HCT116 (cell line): ENCODE results near the gene GABPA. TPM values are rescaled to one million over a fixed set of nuclear protein-coding genes. Genes with fewer than 3 reads are reported as not detected.

Experiments
- ATAC-seq: fragments of 200-7000 bp; cut with Tn5 transposase; 2 replicates; pipeline ENCODE4 v1.9.1; 2020; ENCODE audit warnings: mild to moderate bottlenecking, moderate library complexity
- BruUV-seq: library from RNA; stranded (reverse); fragments of 400-500 nt; replicated peaks from 2 replicates; lab custom pipeline; 2021; lab: Mats Ljungman, UMichigan
- CTCF ChIA-PET: fragments of 300-600 bp; sonication (Branson Sonifier 250); formaldehyde crosslinking; loops from one replicate; lab custom pipeline; 2021; ENCODE audit warnings: antibody characterized with exemption; lab: Charles Lee
- POLR2A ChIA-PET: fragments of 300-600, 350-600 bp; sonication (Branson Sonifier 250); formaldehyde crosslinking; loops from one replicate; lab custom pipeline; 2021; ENCODE audit warnings: antibody characterized with exemption; lab: Charles Lee
- RAD21 ChIA-PET, 2 experiments: fragments of 300-600 bp; sonication (Branson Sonifier 250); formaldehyde crosslinking; loops; one replicate each; lab custom pipeline; 2023; ENCODE audit warnings: low total read pairs in 2 of 2; ENCODE audit not compliant: uncharacterized antibody in 2 of 2, unreplicated experiment in 2 of 2, low non-redundant PET in 1 of 2; lab: Charles Lee
- DNase-seq: peaks from one replicate; pipeline ENCODE4 v3.0.0-alpha.2; 2010; ENCODE audit warnings: low read depth, low spot score
- H2AFZ ChIP-seq: fragments of 200-600 bp; shearing (Covaris generic), sonication (generic); 2 replicates; pipeline ENCODE4 v1.6.1; 2017; ENCODE audit warnings: low read depth, mixed run types, mixed read lengths, antibody characterized with exemption, low read length; ENCODE audit not compliant: poor library complexity, severe bottlenecking
- H3K27ac ChIP-seq: 2 replicates; pipeline ENCODE4 v1.5.1; 2012; ENCODE audit warnings: low read depth, low read length
- H3K27me3 ChIP-seq: fragments of 200-600 bp; sonication (generic); 2 replicates; pipeline ENCODE4 v1.6.1; 2016; ENCODE audit warnings: mixed run types, low read length, mixed read lengths; ENCODE audit not compliant: insufficient read depth
- H3K36me3 ChIP-seq, 2 experiments: fragments of 200-500 bp in 1 of 2; fragments of 200-600 bp in 1 of 2; sonication (Bioruptor generic) in 1 of 2; sonication (generic) in 1 of 2; 2 replicates each; pipeline versions ENCODE4 v1.5.1 to v1.6.1; 2014 to 2016; ENCODE audit warnings: low read length in 2 of 2, inconsistent platforms in 1 of 2, mixed read lengths in 1 of 2, mixed run types in 1 of 2; ENCODE audit not compliant: insufficient read depth in 2 of 2, control insufficient read depth in 1 of 2
- H3K4me1 ChIP-seq, 2 experiments: fragments of 200-600 bp in 1 of 2; sonication (generic) in 1 of 2; 2 replicates each; pipeline versions ENCODE4 v1.5.1 to v1.6.1; 2012 to 2017; ENCODE audit warnings: low read length in 2 of 2, inconsistent platforms in 1 of 2, mild to moderate bottlenecking in 1 of 2, mixed read lengths in 1 of 2, mixed run types in 1 of 2, moderate library complexity in 1 of 2; ENCODE audit not compliant: insufficient read depth in 2 of 2, control insufficient read depth in 1 of 2
- H3K4me2 ChIP-seq: fragments of 200-600 bp; sonication (generic); 2 replicates; pipeline ENCODE4 v1.6.1; 2017; ENCODE audit warnings: mixed run types, low read length, mixed read lengths
- H3K4me3 ChIP-seq, 2 experiments: fragments of 200-600 bp in 1 of 2; sonication (generic) in 1 of 2; replicated peaks in 1 of 2; 2 replicates each; pipeline ENCODE4 v1.5.1; 2011 to 2016; ENCODE audit warnings: low read length in 2 of 2, control low read depth in 1 of 2, low read depth in 1 of 2, mild to moderate bottlenecking in 1 of 2, mixed read lengths in 1 of 2, mixed run types in 1 of 2
- H3K79me2 ChIP-seq: fragments of 200-600 bp; sonication (generic); 2 replicates; pipeline ENCODE4 v1.6.1; 2017; ENCODE audit warnings: mild to moderate bottlenecking, mixed run types, low read length, moderate library complexity, mixed read lengths; ENCODE audit not compliant: insufficient read depth
- H3K9ac ChIP-seq: fragments of 200-600 bp; sonication (generic); 2 replicates; pipeline ENCODE4 v1.6.1; 2016; ENCODE audit warnings: low read length, mixed read lengths
- H3K9me2 ChIP-seq: fragments of 200-600 bp; sonication (generic), shearing (Covaris generic); 2 replicates; pipeline ENCODE4 v1.6.1; 2017; ENCODE audit warnings: mixed run types, mild to moderate bottlenecking, moderate library complexity; ENCODE audit not compliant: insufficient read depth
- H3K9me3 ChIP-seq, 2 experiments: fragments of 200-500 bp in 1 of 2; fragments of 200-600 bp in 1 of 2; sonication (Bioruptor generic) in 1 of 2; sonication (generic) in 1 of 2; 2 replicates each; pipeline ENCODE4 v1.6.1; 2014 to 2017; ENCODE audit warnings: low read length in 2 of 2, mixed read lengths in 2 of 2, inconsistent platforms in 1 of 2, low read depth in 1 of 2, mild to moderate bottlenecking in 1 of 2, mixed run types in 1 of 2, moderate library complexity in 1 of 2; ENCODE audit not compliant: control insufficient read depth in 1 of 2, insufficient read depth in 1 of 2
- H4K20me1 ChIP-seq: fragments of 200-600 bp; sonication (generic), shearing (Covaris generic); 2 replicates; pipeline ENCODE4 v1.6.1; 2017; ENCODE audit warnings: mixed run types, mild to moderate bottlenecking, moderate library complexity; ENCODE audit not compliant: insufficient read depth
- CEBPB ChIP-seq: IDR thresholded peaks from 2 replicates; pipeline ENCODE4 v1.6.1; 2012; ENCODE audit warnings: low read depth
- EGR1 ChIP-seq: IDR thresholded peaks from 2 replicates; pipeline ENCODE4 v1.6.1; 2012; ENCODE audit warnings: low read depth
- ELF1 ChIP-seq: IDR thresholded peaks from 2 replicates; pipeline ENCODE4 v1.6.1; 2012; ENCODE audit warnings: low read depth, borderline replicate concordance
- EZH2 ChIP-seq: fragments of 200-600 bp; sonication (generic); IDR thresholded peaks from 2 replicates; pipeline ENCODE4 v1.6.1; 2017; ENCODE audit warnings: antibody characterized with exemption, mixed run types
- EZH2phosphoT487 ChIP-seq: fragments of 200-600 bp; IDR thresholded peaks from 2 replicates; pipeline ENCODE4 v1.6.1; 2018; ENCODE audit warnings: antibody characterized with exemption, borderline replicate concordance
- FOSL1 ChIP-seq: IDR thresholded peaks from 2 replicates; pipeline ENCODE4 v1.6.1; 2012; ENCODE audit warnings: low read depth
- JUND ChIP-seq: IDR thresholded peaks from 2 replicates; pipeline ENCODE4 v1.6.1; 2012
- POLR2A ChIP-seq: IDR thresholded peaks from 2 replicates; pipeline ENCODE4 v1.7.0; 2011; ENCODE audit warnings: borderline replicate concordance; ENCODE audit not compliant: insufficient read depth, insufficient read length; ENCODE audit errors: extremely low read depth
- POLR2AphosphoS5 ChIP-seq: IDR thresholded peaks from 2 replicates; pipeline ENCODE4 v1.6.1; 2011; ENCODE audit warnings: mild to moderate bottlenecking, low read depth, low read length, moderate library complexity
- RAD21 ChIP-seq: IDR thresholded peaks from 2 replicates; pipeline ENCODE4 v1.6.1; 2012; ENCODE audit warnings: low read depth, mild to moderate bottlenecking
- SIN3A ChIP-seq: IDR thresholded peaks from 2 replicates; pipeline ENCODE4 v1.6.1; 2012; ENCODE audit warnings: low read depth
- SRF ChIP-seq: IDR thresholded peaks from 2 replicates; pipeline ENCODE4 v1.6.1; 2012; ENCODE audit warnings: low read depth
- TCF7L2 ChIP-seq: IDR thresholded peaks from 2 replicates; pipeline ENCODE4 v1.7.0; 2011; ENCODE audit warnings: borderline replicate concordance, inconsistent platforms; ENCODE audit not compliant: insufficient read depth, insufficient read length; ENCODE audit errors: extremely low read depth
- YY1 ChIP-seq: IDR thresholded peaks from 2 replicates; pipeline ENCODE4 v1.6.1; 2011; ENCODE audit warnings: low read length, low read depth, moderate library complexity, mild to moderate bottlenecking; ENCODE audit not compliant: insufficient replicate concordance; ENCODE audit errors: extremely low read depth
- ZFX ChIP-seq: fragments of 450-650 bp; IDR thresholded peaks from 2 replicates; pipeline ENCODE4 v1.6.1; 2017
- ZNF274 ChIP-seq: fragments of 200-500 bp; sonication (Bioruptor generic); IDR thresholded peaks from 2 replicates; pipeline ENCODE4 v1.6.1; 2014; ENCODE audit warnings: mild to moderate bottlenecking, low read depth, low read length, inconsistent platforms
- intact Hi-C: fragments of 100-400 bp; cut with micrococcal nuclease; formaldehyde crosslinking; loops from 2 replicates; pipeline ENCODE4 v1.10.0; 2022
- total RNA-seq: library from RNA; stranded (reverse); gene quantifications from one replicate; pipeline ENCODE4 v1.2.1, GENCODE V29; 2021; ENCODE audit not compliant: unreplicated experiment
- TF ChIP-seq, protein P1 (sequence below), 3 experiments: fragments of 200-600 bp in 1 of 3; sonication (generic) in 1 of 3; IDR thresholded peaks in 2 of 3; conservative IDR thresholded peaks in 1 of 3; 2 replicates each; pipeline ENCODE4 v1.5.1; 2012 to 2017; ENCODE audit warnings: low read depth in 2 of 3, low read length in 2 of 3, antibody characterized with exemption in 1 of 3, borderline replicate concordance in 1 of 3, control low read depth in 1 of 3, mild to moderate bottlenecking in 1 of 3, mixed read lengths in 1 of 3, mixed run types in 1 of 3, moderate library complexity in 1 of 3; ENCODE audit not compliant: insufficient read depth in 1 of 3
- TF ChIP-seq, protein P2 (sequence below): IDR thresholded peaks from 2 replicates; pipeline ENCODE4 v1.6.1; 2011; ENCODE audit warnings: mild to moderate bottlenecking, low read length, moderate library complexity; ENCODE audit not compliant: insufficient replicate concordance; ENCODE audit errors: extremely low read depth
- TF ChIP-seq, protein P3 (sequence below): IDR thresholded peaks from 2 replicates; pipeline ENCODE4 v1.6.1; 2012
- TF ChIP-seq, protein P4 (sequence below): IDR thresholded peaks from 2 replicates; pipeline ENCODE4 v1.6.1; 2012; ENCODE audit warnings: low read depth

Gene GABPA
- total RNA-seq, 1 experiment from 2014 or later: 23.6 TPM

DNA sequence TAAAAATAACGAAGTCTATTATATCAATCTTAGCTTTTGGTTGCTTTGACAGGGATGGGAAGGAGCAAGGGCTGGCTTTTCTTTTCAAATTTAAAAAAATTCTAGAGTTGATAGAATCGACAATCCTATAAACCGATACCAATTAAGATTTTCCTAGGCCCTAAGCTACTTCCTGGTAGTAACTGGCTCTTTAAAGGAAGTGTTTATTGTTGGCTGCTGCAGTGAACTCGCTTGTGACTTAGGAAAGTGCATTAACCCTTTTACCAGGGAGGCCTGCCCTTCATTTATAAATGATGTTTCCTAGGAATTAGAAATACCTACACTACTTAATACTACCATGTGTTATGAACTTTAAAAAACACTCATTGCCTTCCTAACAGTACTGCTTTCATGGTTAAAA, 33.2 kb upstream of the GABPA start:
- no peak overlapping the region for H3K9ac ChIP-seq
- no peak for TF ChIP-seq SIN3A
- TF ChIP-seq ZFX: no peak
- no peak for TF ChIP-seq JUND
- TF ChIP-seq, protein P1, sequence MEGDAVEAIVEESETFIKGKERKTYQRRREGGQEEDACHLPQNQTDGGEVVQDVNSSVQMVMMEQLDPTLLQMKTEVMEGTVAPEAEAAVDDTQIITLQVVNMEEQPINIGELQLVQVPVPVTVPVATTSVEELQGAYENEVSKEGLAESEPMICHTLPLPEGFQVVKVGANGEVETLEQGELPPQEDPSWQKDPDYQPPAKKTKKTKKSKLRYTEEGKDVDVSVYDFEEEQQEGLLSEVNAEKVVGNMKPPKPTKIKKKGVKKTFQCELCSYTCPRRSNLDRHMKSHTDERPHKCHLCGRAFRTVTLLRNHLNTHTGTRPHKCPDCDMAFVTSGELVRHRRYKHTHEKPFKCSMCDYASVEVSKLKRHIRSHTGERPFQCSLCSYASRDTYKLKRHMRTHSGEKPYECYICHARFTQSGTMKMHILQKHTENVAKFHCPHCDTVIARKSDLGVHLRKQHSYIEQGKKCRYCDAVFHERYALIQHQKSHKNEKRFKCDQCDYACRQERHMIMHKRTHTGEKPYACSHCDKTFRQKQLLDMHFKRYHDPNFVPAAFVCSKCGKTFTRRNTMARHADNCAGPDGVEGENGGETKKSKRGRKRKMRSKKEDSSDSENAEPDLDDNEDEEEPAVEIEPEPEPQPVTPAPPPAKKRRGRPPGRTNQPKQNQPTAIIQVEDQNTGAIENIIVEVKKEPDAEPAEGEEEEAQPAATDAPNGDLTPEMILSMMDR (IDR thresholded peaks at IDR 0.05 in 2 of 3, conservative IDR thresholded peaks at IDR 0.05 in 1 of 3; ENCODE audit: borderline replicate concordance in 1 of 3, insufficient read depth in 1 of 3, low read depth in 2 of 3, low read length in 2 of 3): no peak
- TF ChIP-seq RAD21: no peak
- TF ChIP-seq, protein P2, sequence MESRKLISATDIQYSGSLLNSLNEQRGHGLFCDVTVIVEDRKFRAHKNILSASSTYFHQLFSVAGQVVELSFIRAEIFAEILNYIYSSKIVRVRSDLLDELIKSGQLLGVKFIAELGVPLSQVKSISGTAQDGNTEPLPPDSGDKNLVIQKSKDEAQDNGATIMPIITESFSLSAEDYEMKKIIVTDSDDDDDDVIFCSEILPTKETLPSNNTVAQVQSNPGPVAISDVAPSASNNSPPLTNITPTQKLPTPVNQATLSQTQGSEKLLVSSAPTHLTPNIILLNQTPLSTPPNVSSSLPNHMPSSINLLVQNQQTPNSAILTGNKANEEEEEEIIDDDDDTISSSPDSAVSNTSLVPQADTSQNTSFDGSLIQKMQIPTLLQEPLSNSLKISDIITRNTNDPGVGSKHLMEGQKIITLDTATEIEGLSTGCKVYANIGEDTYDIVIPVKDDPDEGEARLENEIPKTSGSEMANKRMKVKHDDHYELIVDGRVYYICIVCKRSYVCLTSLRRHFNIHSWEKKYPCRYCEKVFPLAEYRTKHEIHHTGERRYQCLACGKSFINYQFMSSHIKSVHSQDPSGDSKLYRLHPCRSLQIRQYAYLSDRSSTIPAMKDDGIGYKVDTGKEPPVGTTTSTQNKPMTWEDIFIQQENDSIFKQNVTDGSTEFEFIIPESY: no peak
- TF ChIP-seq, protein P3, sequence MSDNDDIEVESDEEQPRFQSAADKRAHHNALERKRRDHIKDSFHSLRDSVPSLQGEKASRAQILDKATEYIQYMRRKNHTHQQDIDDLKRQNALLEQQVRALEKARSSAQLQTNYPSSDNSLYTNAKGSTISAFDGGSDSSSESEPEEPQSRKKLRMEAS: no peak
- TF ChIP-seq POLR2A: no peak
- TF ChIP-seq FOSL1: no peak
- TF ChIP-seq ZNF274: no peak
- no peak for TF ChIP-seq YY1
- TF ChIP-seq, protein P4, sequence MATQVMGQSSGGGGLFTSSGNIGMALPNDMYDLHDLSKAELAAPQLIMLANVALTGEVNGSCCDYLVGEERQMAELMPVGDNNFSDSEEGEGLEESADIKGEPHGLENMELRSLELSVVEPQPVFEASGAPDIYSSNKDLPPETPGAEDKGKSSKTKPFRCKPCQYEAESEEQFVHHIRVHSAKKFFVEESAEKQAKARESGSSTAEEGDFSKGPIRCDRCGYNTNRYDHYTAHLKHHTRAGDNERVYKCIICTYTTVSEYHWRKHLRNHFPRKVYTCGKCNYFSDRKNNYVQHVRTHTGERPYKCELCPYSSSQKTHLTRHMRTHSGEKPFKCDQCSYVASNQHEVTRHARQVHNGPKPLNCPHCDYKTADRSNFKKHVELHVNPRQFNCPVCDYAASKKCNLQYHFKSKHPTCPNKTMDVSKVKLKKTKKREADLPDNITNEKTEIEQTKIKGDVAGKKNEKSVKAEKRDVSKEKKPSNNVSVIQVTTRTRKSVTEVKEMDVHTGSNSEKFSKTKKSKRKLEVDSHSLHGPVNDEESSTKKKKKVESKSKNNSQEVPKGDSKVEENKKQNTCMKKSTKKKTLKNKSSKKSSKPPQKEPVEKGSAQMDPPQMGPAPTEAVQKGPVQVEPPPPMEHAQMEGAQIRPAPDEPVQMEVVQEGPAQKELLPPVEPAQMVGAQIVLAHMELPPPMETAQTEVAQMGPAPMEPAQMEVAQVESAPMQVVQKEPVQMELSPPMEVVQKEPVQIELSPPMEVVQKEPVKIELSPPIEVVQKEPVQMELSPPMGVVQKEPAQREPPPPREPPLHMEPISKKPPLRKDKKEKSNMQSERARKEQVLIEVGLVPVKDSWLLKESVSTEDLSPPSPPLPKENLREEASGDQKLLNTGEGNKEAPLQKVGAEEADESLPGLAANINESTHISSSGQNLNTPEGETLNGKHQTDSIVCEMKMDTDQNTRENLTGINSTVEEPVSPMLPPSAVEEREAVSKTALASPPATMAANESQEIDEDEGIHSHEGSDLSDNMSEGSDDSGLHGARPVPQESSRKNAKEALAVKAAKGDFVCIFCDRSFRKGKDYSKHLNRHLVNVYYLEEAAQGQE: no peak
- TF ChIP-seq ELF1: no peak
- no peak for TF ChIP-seq POLR2AphosphoS5
- no peak for TF ChIP-seq EZH2
- no peak for TF ChIP-seq CEBPB
- TF ChIP-seq EGR1: no peak
- TF ChIP-seq TCF7L2: no peak
- no peak for TF ChIP-seq EZH2phosphoT487
- TF ChIP-seq SRF: no peak
- TF ChIP-seq, all 23 proteins: peak for 0
- Histone ChIP-seq H3K4me3 (no peak overlapping the region), H3K4me1 (no peaks in the 10 kb centered on the region), H2AFZ (no peak overlapping the region), H3K27me3 (no peaks in the 10 kb centered on the region), H3K9me3 (no peaks in the 10 kb centered on the region), H3K9me2 (no peaks in the 10 kb centered on the region), H3K4me2 (no peak overlapping the region), H3K27ac (no peak overlapping the region), H4K20me1 (no peaks in the 10 kb centered on the region), H3K36me3 (no peaks in the 10 kb centered on the region), H3K79me2 (no peaks in the 10 kb centered on the region)
- no peak for ATAC-seq
- BruUV-seq: no TSS peak
- CTCF ChIA-PET: no interaction called here
- RAD21 ChIA-PET: no interaction called here
- no peak for DNase-seq
- POLR2A ChIA-PET: no interaction called here
- intact Hi-C loops: no loop called here
